GM10248 (cell line): ENCODE results near the gene CLEC19A.

Experiments used
- CTCF ChIA-PET: fragments of 300-600 bp; sonication (Branson Sonifier 250); formaldehyde crosslinking; extraction: SDS; loops from one replicate; lab custom pipeline; 2021; ENCODE audit warnings: antibody characterized with exemption; lab: Yijun Ruan, JAX
- POLR2A ChIA-PET: fragments of 350-650 bp; sonication (Branson Sonifier 250); formaldehyde crosslinking; extraction: SDS; loops from one replicate; lab custom pipeline; 2020; ENCODE audit warnings: antibody characterized with exemption; lab: Yijun Ruan, JAX
- DNase-seq: peaks from one replicate; pipeline ENCODE4 v3.0.0; 2012; ENCODE audit errors: extremely low spot score
- CTCF ChIP-seq: IDR thresholded peaks from 2 replicates; pipeline ENCODE4 v1.5.1; 2012; ENCODE audit warnings: mild to moderate bottlenecking, low read depth; ENCODE audit errors: extremely low read depth, missing control alignments, control extremely low read depth

The CLEC19A gene

GRCh38 chr16:19281246-19281645 lies 4.3 kb upstream of the CLEC19A start:
- ChIA-PET POLR2A (no interaction called here), CTCF (interaction anchor here (1.0 kb wide), 1 partner anchor 13 kb away, joined by 3 read pairs; no protein-coding TSS in a partner anchor)
- no peak for DNase-seq
- TF ChIP-seq CTCF = no peak

DNA sequence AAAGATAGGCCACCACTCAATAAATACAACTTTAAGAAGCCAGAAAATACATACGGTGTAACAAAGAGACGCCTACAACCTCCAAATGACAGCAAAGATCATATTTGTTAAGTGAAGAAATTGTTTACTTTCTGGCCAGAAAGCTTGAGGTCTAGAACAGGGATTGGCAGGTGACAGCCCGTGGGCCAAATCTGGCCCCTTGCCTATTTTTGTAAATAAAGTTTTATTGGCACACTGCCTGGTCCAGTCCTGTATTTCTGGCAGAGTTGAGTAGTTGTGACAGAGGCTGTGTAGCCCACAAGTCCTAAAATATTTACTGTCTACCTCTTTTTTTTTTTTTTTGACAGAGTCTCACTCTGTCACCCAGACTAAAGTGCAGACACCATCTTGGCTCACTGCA lies 3.4 kb upstream of the CLEC19A start:
- no peak for DNase-seq
- POLR2A ChIA-PET = no interaction called here
- no peak for TF ChIP-seq CTCF
- CTCF ChIA-PET = no interaction called here

DNA sequence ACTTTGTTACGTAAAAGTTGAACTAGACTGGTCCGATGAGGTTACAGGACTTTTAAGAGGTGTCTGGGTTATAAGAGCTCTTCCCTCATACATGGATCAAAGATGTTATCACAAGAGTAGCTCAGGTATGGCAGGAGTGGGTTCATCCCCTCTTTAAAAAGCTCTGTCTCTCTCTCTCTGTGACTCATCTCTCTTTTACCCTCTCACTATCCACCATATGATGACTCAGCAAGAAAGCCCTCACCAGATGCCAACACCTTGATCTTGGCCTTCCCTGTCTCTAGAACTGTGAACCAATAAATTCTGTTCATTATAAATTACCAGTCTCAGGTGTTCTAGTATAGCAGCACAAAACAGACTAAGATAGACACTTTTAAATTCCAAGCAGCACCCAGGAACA lies 1.9 kb upstream of the CLEC19A start:
- ChIA-PET CTCF (no interaction called here), POLR2A (no interaction called here)

DNA sequence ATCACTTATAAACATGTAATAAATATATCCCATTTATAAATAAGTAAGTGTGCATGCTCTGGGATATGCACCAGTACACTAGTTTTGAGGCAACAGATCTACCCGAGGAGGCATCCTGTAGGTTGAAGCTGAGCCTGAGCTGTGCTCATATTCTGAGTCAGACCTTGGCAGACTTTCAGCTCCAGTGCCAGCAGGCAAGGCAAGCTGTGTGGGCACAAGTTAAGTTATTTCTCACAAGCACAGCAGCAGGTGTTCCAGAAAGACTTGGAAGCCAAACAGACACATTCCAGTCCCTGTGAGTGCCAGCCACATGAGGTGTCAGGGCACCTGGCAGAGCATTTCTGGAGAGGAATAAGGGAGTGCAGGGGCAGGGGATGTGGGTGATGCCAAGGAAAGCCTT lies 1.3 kb upstream of the CLEC19A start:
- no peak for TF ChIP-seq CTCF
- ChIA-PET POLR2A (no interaction called here), CTCF (interaction anchor here (1.4 kb wide), 1 partner anchor 19 kb away, joined by 3 read pairs; no protein-coding TSS in a partner anchor)
- DNase-seq = no peak

More for the DNA sequence above, 1.9 kb upstream of the CLEC19A start:
- TF ChIP-seq CTCF = no peak
- no peak for DNase-seq

GRCh38 chr16:19286827-19287226 lies 1.3 kb downstream of the CLEC19A start:
- DNase-seq = no peak
- ChIA-PET CTCF (interaction anchor here (0.9 to 1.4 kb wide), 3 partner anchors 47 to 217 kb away, joined by 3 to 4 read pairs (median 3); no protein-coding TSS in a partner anchor), POLR2A (no interaction called here)
- TF ChIP-seq CTCF = no peak

DNA sequence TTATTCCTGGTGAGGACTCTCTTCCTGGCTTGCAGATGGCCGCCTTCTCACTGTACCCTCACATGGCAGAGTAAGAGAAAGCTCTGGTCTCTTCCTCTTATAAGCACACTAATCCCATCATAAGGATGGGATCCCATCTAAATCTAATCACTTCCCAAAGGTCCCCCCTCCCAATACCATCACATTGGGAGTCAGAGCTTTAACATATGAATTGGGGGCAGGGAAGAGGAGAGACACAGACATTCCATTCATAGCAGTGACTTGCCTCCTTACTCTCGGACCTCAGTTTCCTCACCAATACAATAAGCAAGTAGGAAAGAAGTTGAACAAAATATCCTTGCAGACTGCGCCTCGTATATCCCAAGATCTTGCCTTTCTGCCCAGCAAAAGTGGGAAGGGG lies 1.7 kb downstream of the CLEC19A start:
- no peak for DNase-seq
- TF ChIP-seq CTCF = no peak
- CTCF ChIA-PET = interaction anchor here (0.9 to 1.3 kb wide), 3 partner anchors 17 to 216 kb away, joined by 3 read pairs; no protein-coding TSS in a partner anchor
- POLR2A ChIA-PET = no interaction called here
